Gastroesophageal sphincter (tissue), 3 donors: ENCODE data around the gene SUPT7L.

ENCODE experiments used
- CTCF ChIP-seq, 4 experiments: fragments of 200-600 bp in 2 of 4; fragments of 450-650 bp in 2 of 4; sonication (generic) in 1 of 4; IDR thresholded peaks; one replicate each; pipeline ENCODE4 v1.5.1; 2017 to 2019; ENCODE audit warnings: antibody characterized with exemption in 4 of 4, mild to moderate bottlenecking in 2 of 4, moderate library complexity in 2 of 4
- POLR2A ChIP-seq, 2 donors: fragments of 450-650 bp; IDR thresholded peaks; one replicate each; pipeline ENCODE4 v1.6.1; 2017; ENCODE audit warnings: antibody characterized with exemption in 2 of 2, mild to moderate bottlenecking in 2 of 2, moderate library complexity in 1 of 2
- POLR2AphosphoS5 ChIP-seq: sonication (generic); formaldehyde crosslinking; IDR thresholded peaks from one replicate; pipeline ENCODE4 v1.6.1; 2017; ENCODE audit warnings: antibody characterized with exemption

DNA sequence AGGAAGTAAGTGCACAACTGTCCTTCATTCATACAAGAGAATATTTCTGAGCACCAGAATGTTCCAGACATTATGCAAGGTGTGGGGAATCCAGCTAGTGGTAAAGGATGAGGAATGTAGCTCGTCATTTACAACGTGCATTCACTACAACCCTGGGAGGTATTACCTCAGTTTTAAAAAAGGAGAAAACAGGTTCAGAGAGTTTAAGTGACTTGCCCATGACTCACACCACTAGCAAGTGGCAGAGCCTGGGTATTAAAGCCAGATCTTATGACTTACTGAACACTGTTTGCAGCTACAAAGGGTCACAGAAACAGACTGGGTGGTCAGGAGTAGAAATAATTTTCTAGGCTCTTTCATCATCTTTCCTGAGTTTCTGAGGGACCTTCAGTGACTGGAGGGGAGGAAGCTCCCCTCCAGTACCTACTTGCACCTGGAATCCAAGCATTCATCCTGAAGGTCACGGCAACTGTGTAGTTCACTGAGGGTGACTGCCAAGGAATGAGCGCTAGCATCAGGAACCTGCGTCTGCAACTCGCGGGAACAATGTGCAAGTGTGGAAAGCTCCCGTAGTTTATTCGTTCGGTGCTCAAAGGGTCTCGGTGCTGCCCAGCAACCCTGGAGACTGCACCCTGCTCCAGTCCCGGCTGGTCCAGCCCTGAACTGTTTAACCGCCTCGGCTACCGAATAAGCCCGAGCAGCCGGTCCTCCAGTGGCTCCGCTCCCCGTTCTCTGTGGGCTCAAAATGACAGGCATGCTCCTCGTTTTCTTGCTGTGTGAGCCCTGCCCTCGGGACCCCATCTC lies 35.2 kb downstream of the SUPT7L start:
- TF ChIP-seq CTCF (IDR thresholded peaks at IDR 0.05) (no peak), POLR2AphosphoS5 (no peak), POLR2A (IDR thresholded peaks at IDR 0.05) (no peak)
